Umbilical cord (tissue), 2 donors: ENCODE results near the gene PIK3R5. TPM values are rescaled to one million over a fixed set of nuclear protein-coding genes. Genes with fewer than 3 reads are reported as not detected.

Source experiments
- DNase-seq: peaks from one replicate; pipeline ENCODE4 v3.0.0-alpha.2; 2015; ENCODE audit warnings: low spot score
- total RNA-seq: library from RNA; depleted of rRNA; stranded (reverse); fragments of >200 nt; gene quantifications from one replicate; pipeline ENCODE4 v1.2.3, GENCODE V29; 2014; ENCODE audit warnings: low replicate concordance; ENCODE audit not compliant: insufficient read depth

PIK3R5 gene
- total RNA-seq, 1 donor from 2014 or later: 4.3 TPM

- DNase-seq: no peak
Measured at GRCh38 chr17:8953156-8953885, 12.2 kb downstream of the PIK3R5 start.

GRCh38 chr17:8952191-8952590, 13.3 kb downstream of the PIK3R5 start:
- no peak for DNase-seq

- no peak for DNase-seq
Measured at GRCh38 chr17:8951206-8951605, 14.3 kb downstream of the PIK3R5 start.

GRCh38 chr17:8949061-8949661, 16.3 kb downstream of the PIK3R5 start:
- no peak for DNase-seq

GRCh38 chr17:8948462-8948861, 17.0 kb downstream of the PIK3R5 start:
- DNase-seq: no peak

GRCh38 chr17:8947201-8947600, 18.3 kb downstream of the PIK3R5 start:
- DNase-seq: no peak

GRCh38 chr17:8946476-8946875, 19.0 kb downstream of the PIK3R5 start:
- no peak for DNase-seq

GRCh38 chr17:8946071-8946470, 19.4 kb downstream of the PIK3R5 start:
- no peak for DNase-seq

GRCh38 chr17:8944748-8945147, 20.8 kb downstream of the PIK3R5 start:
- peak; percentile 17 for DNase-seq

- DNase-seq: no peak
Measured at GRCh38 chr17:8944083-8944482, 21.4 kb downstream of the PIK3R5 start.

- no peak for DNase-seq
Measured at GRCh38 chr17:8941980-8942622, 23.4 kb downstream of the PIK3R5 start.

- no peak for DNase-seq
Measured at GRCh38 chr17:8941520-8941919, 24.0 kb downstream of the PIK3R5 start.

- DNase-seq: no peak
Measured at GRCh38 chr17:8940866-8941471, 24.5 kb downstream of the PIK3R5 start.

GRCh38 chr17:8939496-8940334, 25.8 kb downstream of the PIK3R5 start:
- no peak for DNase-seq

- DNase-seq: no peak
Measured at GRCh38 chr17:8938933-8939332, 26.6 kb downstream of the PIK3R5 start.

GRCh38 chr17:8935191-8935590, 30.3 kb downstream of the PIK3R5 start:
- DNase-seq: no peak

GRCh38 chr17:8934346-8934745, 31.2 kb downstream of the PIK3R5 start:
- DNase-seq: no peak

GRCh38 chr17:8930649-8931048, 34.9 kb downstream of the PIK3R5 start:
- DNase-seq: no peak

- DNase-seq: no peak
Measured at GRCh38 chr17:8928347-8928746, 37.2 kb downstream of the PIK3R5 start.

- no peak for DNase-seq
Measured at GRCh38 chr17:8927395-8927794, 38.1 kb downstream of the PIK3R5 start.

GRCh38 chr17:8925808-8926207, 39.7 kb downstream of the PIK3R5 start:
- DNase-seq: no peak

GRCh38 chr17:8925141-8925540, 40.4 kb downstream of the PIK3R5 start:
- DNase-seq: no peak
